Measurements from ENCODE around the gene JMJD1C.

DNA sequence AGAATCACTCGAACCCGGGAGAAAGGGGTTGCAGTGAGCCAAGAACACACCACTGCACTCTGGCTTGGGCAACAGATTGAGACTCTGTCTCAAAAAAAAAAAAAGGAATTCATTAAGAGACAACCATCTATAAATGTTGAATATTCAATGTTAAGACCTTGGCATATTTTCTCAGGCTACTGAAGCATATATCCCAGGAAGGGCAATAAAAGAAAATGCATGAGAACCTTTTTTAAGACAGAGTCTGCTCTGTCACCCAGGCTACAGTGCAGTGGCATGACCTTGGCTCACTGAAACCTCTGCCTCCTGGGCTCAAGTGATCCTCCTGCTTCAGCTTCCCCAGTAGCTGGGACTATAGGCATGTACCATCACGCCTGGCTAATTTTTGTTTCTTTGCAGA is 165.0 kb downstream of the JMJD1C start:
- TF ChIP-seq, protein P1, sequence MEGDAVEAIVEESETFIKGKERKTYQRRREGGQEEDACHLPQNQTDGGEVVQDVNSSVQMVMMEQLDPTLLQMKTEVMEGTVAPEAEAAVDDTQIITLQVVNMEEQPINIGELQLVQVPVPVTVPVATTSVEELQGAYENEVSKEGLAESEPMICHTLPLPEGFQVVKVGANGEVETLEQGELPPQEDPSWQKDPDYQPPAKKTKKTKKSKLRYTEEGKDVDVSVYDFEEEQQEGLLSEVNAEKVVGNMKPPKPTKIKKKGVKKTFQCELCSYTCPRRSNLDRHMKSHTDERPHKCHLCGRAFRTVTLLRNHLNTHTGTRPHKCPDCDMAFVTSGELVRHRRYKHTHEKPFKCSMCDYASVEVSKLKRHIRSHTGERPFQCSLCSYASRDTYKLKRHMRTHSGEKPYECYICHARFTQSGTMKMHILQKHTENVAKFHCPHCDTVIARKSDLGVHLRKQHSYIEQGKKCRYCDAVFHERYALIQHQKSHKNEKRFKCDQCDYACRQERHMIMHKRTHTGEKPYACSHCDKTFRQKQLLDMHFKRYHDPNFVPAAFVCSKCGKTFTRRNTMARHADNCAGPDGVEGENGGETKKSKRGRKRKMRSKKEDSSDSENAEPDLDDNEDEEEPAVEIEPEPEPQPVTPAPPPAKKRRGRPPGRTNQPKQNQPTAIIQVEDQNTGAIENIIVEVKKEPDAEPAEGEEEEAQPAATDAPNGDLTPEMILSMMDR (IDR thresholded peaks at IDR 0.05) = no peak
- TF ChIP-seq EZH2phosphoT487 (IDR thresholded peaks at IDR 0.05) = no peak
